Coronary artery (tissue), 2 donors: Measurements from ENCODE around the gene KLF15.
A peak's percentile ranks its signal among the peaks of the same experiment; 100 is the strongest.
"Not testable (repeated sequence)": the region's sequence is repeated elsewhere in the genome, so short reads cannot be mapped to it uniquely, and the experiment has no call there.

ENCODE experiments used
- DNase-seq: peaks from one replicate; pipeline ENCODE4 v3.0.0-alpha.2; 2017; ENCODE audit warnings: low spot score
- H3K27ac ChIP-seq, 2 donors: fragments of 200-600 bp; sonication (generic); one replicate each; pipeline ENCODE4 v1.5.1; 2016 to 2019
- H3K4me3 ChIP-seq: fragments of 200-600 bp; sonication (generic); 2 replicates; pipeline ENCODE4 v1.5.1; 2016; ENCODE audit warnings: mild to moderate bottlenecking, moderate library complexity
- CTCF ChIP-seq: fragments of 200-600 bp; sonication (generic); IDR thresholded peaks from one replicate; pipeline ENCODE4 v1.5.1; 2019; ENCODE audit warnings: antibody characterized with exemption

Gene KLF15

GRCh38 chr3:126337980-126338651 is 19.1 kb downstream of the KLF15 start:
- TF ChIP-seq CTCF: no peak
- no peak overlapping the region for H3K4me3 ChIP-seq
- DNase-seq: peak; percentile 52
- H3K27ac ChIP-seq: no peak overlapping the region

GRCh38 chr3:126331812-126332336 is 25.3 kb downstream of the KLF15 start:
- not testable (repeated sequence) for DNase-seq, H3K4me3 ChIP-seq, H3K27ac ChIP-seq

GRCh38 chr3:126329927-126330725 is 27.1 kb downstream of the KLF15 start:
- H3K27ac ChIP-seq: no peak overlapping the region
- no peak for TF ChIP-seq CTCF
- H3K4me3 ChIP-seq: no peak overlapping the region
- DNase-seq: no peak

GRCh38 chr3:126326629-126327028 is 30.6 kb downstream of the KLF15 start:
- no peak for DNase-seq
- Histone ChIP-seq H3K4me3 (no peak overlapping the region), H3K27ac (no peak overlapping the region)
- no peak for TF ChIP-seq CTCF

- no peak for TF ChIP-seq CTCF
- DNase-seq: no peak
- Histone ChIP-seq H3K4me3 (no peak overlapping the region), H3K27ac (no peak overlapping the region)
Observed at GRCh38 chr3:126322181-126322967, 34.8 kb downstream of the KLF15 start.

GRCh38 chr3:126321490-126321889 is 35.7 kb downstream of the KLF15 start:
- Histone ChIP-seq H3K4me3 (no peak overlapping the region), H3K27ac (no peak overlapping the region)
- DNase-seq: no peak
- TF ChIP-seq CTCF: no peak
